Left ventricle myocardium inferior (tissue), 1 donor: ENCODE results near the gene SRPK2. TPM values are rescaled to one million over a fixed set of nuclear protein-coding genes. Genes with fewer than 3 reads are reported as not detected.

ENCODE experiments used
- DNase-seq: peaks from one replicate; pipeline ENCODE4 v3.0.0-alpha.2; 2020
- H3K27ac ChIP-seq: fragments of 200-600 bp; replicated peaks from 2 replicates; pipeline ENCODE4 v1.8.0; 2021
- H3K27me3 ChIP-seq: fragments of 200-600 bp; 2 replicates; pipeline ENCODE4 v1.8.0; 2021; ENCODE audit warnings: low read depth
- H3K36me3 ChIP-seq: fragments of 200-600 bp; 2 replicates; pipeline ENCODE4 v1.8.0; 2021
- H3K4me1 ChIP-seq: fragments of 200-600 bp; 2 replicates; pipeline ENCODE4 v1.8.0; 2021
- H3K4me3 ChIP-seq: fragments of 200-600 bp; 2 replicates; pipeline ENCODE4 v1.8.0; 2021; ENCODE audit warnings: mild to moderate bottlenecking, moderate library complexity
- H3K9me3 ChIP-seq: fragments of 200-600 bp; replicated peaks from 2 replicates; pipeline ENCODE4 v1.8.0; 2021
- intact Hi-C: fragments of 100-400 bp; cut with micrococcal nuclease; formaldehyde crosslinking; loops from one replicate; pipeline ENCODE4 v1.11.0; 2022
- total RNA-seq: library from RNA; stranded (reverse); fragmentation: NEBNext Ultra II Directional; extraction: Animal tissue kit (Norgen Biotek cat#: 25700); gene quantifications from one replicate; pipeline ENCODE4 v1.2.1, GENCODE V29; 2021
- TF ChIP-seq, protein P1 (sequence below): fragments of 200-600 bp; IDR thresholded peaks from 2 replicates; pipeline ENCODE4 v1.8.0; 2021; ENCODE audit warnings: antibody characterized with exemption, mild to moderate bottlenecking, borderline replicate concordance
- donor health status: DM: no; HTN: yes; CAD: no; lungs with severe emphysema.

The SRPK2 gene
- total RNA-seq, 1 donor from 2014 or later, result 34.3 TPM

- peak overlapping the region; percentile 62 for H3K27ac ChIP-seq
- TF ChIP-seq, protein P1, sequence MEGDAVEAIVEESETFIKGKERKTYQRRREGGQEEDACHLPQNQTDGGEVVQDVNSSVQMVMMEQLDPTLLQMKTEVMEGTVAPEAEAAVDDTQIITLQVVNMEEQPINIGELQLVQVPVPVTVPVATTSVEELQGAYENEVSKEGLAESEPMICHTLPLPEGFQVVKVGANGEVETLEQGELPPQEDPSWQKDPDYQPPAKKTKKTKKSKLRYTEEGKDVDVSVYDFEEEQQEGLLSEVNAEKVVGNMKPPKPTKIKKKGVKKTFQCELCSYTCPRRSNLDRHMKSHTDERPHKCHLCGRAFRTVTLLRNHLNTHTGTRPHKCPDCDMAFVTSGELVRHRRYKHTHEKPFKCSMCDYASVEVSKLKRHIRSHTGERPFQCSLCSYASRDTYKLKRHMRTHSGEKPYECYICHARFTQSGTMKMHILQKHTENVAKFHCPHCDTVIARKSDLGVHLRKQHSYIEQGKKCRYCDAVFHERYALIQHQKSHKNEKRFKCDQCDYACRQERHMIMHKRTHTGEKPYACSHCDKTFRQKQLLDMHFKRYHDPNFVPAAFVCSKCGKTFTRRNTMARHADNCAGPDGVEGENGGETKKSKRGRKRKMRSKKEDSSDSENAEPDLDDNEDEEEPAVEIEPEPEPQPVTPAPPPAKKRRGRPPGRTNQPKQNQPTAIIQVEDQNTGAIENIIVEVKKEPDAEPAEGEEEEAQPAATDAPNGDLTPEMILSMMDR, result no peak
- intact Hi-C loops, result loop anchor here (10.0 kb wide), 1 partner anchor 114 kb away; no protein-coding TSS in a partner anchor
- H3K27me3 ChIP-seq, result no peaks in the 10 kb centered on the region
- no peaks in the 10 kb centered on the region for H3K9me3 ChIP-seq
- H3K4me1 ChIP-seq, result peaks cover 43% of the 10 kb centered on the region
- peaks cover 30% of the 10 kb centered on the region for H3K36me3 ChIP-seq
- H3K4me3 ChIP-seq, result no peak overlapping the region
- DNase-seq, result no peak
These were observed 289.7 kb downstream of the SRPK2 start for GRCh38 chr7:105098863-105099515.

- intact Hi-C loops, result loop anchor here (10.0 kb wide), 1 partner anchor 113 kb away; no protein-coding TSS in a partner anchor
- H3K9me3 ChIP-seq, result no peaks in the 10 kb centered on the region
- TF ChIP-seq, protein P1, result no peak
- H3K27me3 ChIP-seq, result no peaks in the 10 kb centered on the region
- no peak overlapping the region for H3K4me3 ChIP-seq
- peaks cover 34% of the 10 kb centered on the region for H3K4me1 ChIP-seq
- DNase-seq, result no peak
- H3K27ac ChIP-seq, result peak overlapping the region; percentile 62
- H3K36me3 ChIP-seq, result peaks cover 27% of the 10 kb centered on the region
These were observed 291.1 kb downstream of the SRPK2 start for GRCh38 chr7:105097619-105098018.

DNA sequence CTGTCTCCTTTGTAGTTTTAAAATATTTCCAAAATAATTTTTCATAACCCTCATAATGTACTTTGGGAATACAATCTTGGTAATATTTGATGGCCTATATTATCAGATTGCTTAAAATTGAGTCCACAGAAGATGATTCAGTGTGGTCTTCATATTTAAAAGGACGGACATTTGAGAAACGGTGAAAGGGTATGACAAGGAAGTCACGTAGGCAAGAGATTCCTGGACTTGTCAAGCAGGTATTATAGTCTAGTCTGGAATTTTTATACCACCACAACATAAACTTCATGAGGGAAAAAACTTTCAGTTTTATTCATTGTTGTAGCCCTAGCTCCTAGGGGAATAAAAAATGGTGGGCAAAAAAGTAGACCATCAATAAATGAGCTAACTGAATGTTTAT is 292.4 kb downstream of the SRPK2 start:
- Histone ChIP-seq H3K4me1 (peaks cover 21% of the 10 kb centered on the region), H3K4me3 (no peak overlapping the region), H3K27me3 (no peaks in the 10 kb centered on the region), H3K36me3 (peaks cover 32% of the 10 kb centered on the region), H3K9me3 (no peaks in the 10 kb centered on the region), H3K27ac (peak overlapping the region; percentile 62)
- TF ChIP-seq, protein P1, result no peak
- intact Hi-C loops, result loop anchor here (10.0 kb wide), 1 partner anchor 112 kb away; no protein-coding TSS in a partner anchor
- no peak for DNase-seq

DNA sequence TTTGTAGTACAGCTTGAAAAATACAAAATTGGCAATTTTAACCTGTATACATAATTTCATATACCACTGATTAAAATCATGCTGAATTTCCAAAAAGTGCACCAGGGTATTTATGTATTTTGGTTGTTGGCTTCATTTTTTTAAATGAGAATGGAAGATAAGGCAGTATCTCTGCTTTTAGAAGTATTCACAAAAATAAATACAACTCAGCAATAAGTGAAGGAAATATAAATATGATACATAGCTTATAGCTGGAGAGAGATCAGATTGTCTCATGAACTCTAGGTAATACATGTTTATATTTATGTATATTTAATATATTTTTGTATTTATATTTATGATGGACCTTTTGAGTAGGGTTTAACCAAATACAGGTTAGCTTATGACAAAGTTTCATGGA is 293.8 kb downstream of the SRPK2 start:
- Histone ChIP-seq H3K9me3 (no peaks in the 10 kb centered on the region), H3K4me1 (peaks cover 18% of the 10 kb centered on the region), H3K4me3 (no peak overlapping the region), H3K27ac (no peak overlapping the region), H3K27me3 (no peaks in the 10 kb centered on the region), H3K36me3 (peaks cover 40% of the 10 kb centered on the region)
- intact Hi-C loops, result loop anchor here (10.0 kb wide), 1 partner anchor 110 kb away; no protein-coding TSS in a partner anchor
- DNase-seq, result no peak
- TF ChIP-seq, protein P1, result no peak

DNA sequence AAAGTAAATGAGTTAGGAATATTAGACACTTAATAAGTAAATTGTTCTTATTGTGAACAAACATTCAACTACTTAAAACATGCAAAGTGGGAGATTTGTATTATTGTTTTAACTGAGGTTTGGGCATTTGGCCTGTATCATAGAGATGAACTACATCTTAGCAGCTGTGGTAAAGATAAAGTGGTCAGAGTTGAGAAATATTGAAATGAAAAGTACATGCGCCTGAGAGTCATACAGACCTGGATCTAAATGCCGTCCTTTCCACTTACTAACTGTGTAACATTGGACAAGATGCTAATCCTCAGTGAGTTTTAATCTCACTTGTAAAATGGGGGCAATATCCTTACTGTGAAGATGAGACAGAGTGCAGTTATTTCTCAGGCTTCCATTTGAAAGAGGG is 300.3 kb downstream of the SRPK2 start:
- H3K36me3 ChIP-seq, result peaks cover 86% of the 10 kb centered on the region
- no peak for DNase-seq
- H3K27ac ChIP-seq, result no peak overlapping the region
- H3K4me3 ChIP-seq, result no peak overlapping the region
- no peaks in the 10 kb centered on the region for H3K27me3 ChIP-seq
- intact Hi-C loops, result no loop called here
- TF ChIP-seq, protein P1, result no peak
- H3K9me3 ChIP-seq, result no peaks in the 10 kb centered on the region
- peaks cover 15% of the 10 kb centered on the region for H3K4me1 ChIP-seq
